Cardiac fibroblast (primary cell): ENCODE data around the gene GOLGA3.

Experiments
- DNase-seq, 2 donors: peaks; one replicate each; pipeline versions ENCODE4 v3.0.0 to v3.0.0-alpha.2; 2010; ENCODE audit warnings: low read depth in 2 of 2
- H3K4me3 ChIP-seq, 2 donors: replicated peaks in 1 of 2; 1 replicate in 1 of 2; 2 replicates in 1 of 2; pipeline ENCODE4 v1.5.1; 2011; ENCODE audit warnings: low read depth in 2 of 2, low read length in 2 of 2, mild to moderate bottlenecking in 2 of 2, moderate library complexity in 1 of 2
- TF ChIP-seq, protein P1 (sequence below): IDR thresholded peaks from one replicate; pipeline ENCODE4 v1.5.1; 2011; ENCODE audit warnings: low read depth, mild to moderate bottlenecking, low read length, inconsistent platforms

The GOLGA3 gene

DNA sequence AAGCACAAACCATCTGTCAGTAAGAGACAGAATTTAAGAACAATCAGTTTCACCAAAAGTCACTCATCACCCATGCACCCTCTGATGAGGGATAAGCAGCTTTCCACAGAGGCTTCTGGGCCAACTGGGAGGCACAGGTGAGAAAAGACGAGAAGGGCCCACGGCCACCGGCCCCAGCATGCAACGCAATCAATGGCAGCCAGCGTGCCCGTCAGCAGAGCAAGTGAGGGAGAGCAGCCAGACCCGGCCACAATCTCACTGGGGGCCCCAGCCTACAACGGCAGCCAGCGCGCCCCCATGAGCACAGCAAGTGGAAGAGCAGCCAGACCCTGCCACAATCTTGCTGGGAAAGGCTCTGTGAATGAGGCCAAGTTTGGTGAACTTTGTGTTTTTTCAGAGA, 80.3 kb downstream of the GOLGA3 start:
- TF ChIP-seq, protein P1, sequence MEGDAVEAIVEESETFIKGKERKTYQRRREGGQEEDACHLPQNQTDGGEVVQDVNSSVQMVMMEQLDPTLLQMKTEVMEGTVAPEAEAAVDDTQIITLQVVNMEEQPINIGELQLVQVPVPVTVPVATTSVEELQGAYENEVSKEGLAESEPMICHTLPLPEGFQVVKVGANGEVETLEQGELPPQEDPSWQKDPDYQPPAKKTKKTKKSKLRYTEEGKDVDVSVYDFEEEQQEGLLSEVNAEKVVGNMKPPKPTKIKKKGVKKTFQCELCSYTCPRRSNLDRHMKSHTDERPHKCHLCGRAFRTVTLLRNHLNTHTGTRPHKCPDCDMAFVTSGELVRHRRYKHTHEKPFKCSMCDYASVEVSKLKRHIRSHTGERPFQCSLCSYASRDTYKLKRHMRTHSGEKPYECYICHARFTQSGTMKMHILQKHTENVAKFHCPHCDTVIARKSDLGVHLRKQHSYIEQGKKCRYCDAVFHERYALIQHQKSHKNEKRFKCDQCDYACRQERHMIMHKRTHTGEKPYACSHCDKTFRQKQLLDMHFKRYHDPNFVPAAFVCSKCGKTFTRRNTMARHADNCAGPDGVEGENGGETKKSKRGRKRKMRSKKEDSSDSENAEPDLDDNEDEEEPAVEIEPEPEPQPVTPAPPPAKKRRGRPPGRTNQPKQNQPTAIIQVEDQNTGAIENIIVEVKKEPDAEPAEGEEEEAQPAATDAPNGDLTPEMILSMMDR = no peak
- H3K4me3 ChIP-seq = no peak overlapping the region
- no peak for DNase-seq

- no peak for DNase-seq
- H3K4me3 ChIP-seq = no peak overlapping the region
- TF ChIP-seq, protein P1 = no peak
Observed at GRCh38 chr12:132747896-132748295, 80.8 kb downstream of the GOLGA3 start.

DNA sequence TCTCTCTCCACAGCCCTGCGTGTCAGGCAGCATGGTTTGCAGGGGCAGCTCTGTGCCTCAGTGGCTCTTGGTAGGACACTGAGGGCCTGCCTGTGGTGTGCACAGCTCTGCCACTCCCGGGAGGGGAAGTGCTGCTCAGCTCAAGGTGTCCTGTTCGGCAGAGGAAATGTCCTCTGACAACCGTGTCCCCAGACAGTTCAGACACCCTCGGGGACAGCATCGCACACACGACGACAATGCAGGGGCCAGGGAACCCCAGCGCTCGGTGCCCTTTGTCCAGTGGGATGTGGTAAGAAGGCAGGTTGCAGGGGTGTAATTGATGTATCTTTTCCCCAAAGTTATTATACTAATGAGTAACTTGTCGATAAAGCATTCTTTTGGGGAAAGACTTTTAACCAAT, 81.3 kb downstream of the GOLGA3 start:
- DNase-seq = no peak
- TF ChIP-seq, protein P1 = no peak
- no peak overlapping the region for H3K4me3 ChIP-seq

- DNase-seq = no peak
- H3K4me3 ChIP-seq = no peak overlapping the region
- TF ChIP-seq, protein P1 = no peak
Observed at GRCh38 chr12:132746613-132747012, 82.1 kb downstream of the GOLGA3 start.

DNA sequence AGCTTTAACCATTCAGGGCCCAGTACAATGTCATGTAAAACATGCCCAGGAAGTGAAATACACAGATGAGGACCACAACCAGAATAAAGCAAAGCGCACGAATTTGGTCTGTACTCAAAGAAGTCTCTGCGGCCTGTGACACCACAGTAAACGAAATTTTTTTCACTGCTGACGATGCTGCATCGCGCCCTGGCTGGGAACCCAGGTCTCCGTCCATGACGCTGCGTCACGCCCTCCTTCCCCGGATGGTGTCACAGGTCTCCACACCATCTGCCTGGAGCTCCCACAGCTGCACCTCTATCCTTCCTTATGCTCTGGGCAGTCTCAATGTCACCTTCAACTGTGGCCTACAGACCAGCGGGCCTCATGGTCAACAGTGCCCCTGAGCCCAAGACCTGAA, 84.8 kb downstream of the GOLGA3 start:
- TF ChIP-seq, protein P1 = no peak
- DNase-seq = no peak
- no peak overlapping the region for H3K4me3 ChIP-seq

- TF ChIP-seq, protein P1 = no peak
- DNase-seq = no peak
- no peak overlapping the region for H3K4me3 ChIP-seq
Observed at GRCh38 chr12:132741620-132742019, 87.0 kb downstream of the GOLGA3 start.

- no peak overlapping the region for H3K4me3 ChIP-seq
- TF ChIP-seq, protein P1 = no peak
- no peak for DNase-seq
Observed at GRCh38 chr12:132740652-132741051, 88.0 kb downstream of the GOLGA3 start.
